ENCODE data around the gene RCOR2.

Gene RCOR2

DNA sequence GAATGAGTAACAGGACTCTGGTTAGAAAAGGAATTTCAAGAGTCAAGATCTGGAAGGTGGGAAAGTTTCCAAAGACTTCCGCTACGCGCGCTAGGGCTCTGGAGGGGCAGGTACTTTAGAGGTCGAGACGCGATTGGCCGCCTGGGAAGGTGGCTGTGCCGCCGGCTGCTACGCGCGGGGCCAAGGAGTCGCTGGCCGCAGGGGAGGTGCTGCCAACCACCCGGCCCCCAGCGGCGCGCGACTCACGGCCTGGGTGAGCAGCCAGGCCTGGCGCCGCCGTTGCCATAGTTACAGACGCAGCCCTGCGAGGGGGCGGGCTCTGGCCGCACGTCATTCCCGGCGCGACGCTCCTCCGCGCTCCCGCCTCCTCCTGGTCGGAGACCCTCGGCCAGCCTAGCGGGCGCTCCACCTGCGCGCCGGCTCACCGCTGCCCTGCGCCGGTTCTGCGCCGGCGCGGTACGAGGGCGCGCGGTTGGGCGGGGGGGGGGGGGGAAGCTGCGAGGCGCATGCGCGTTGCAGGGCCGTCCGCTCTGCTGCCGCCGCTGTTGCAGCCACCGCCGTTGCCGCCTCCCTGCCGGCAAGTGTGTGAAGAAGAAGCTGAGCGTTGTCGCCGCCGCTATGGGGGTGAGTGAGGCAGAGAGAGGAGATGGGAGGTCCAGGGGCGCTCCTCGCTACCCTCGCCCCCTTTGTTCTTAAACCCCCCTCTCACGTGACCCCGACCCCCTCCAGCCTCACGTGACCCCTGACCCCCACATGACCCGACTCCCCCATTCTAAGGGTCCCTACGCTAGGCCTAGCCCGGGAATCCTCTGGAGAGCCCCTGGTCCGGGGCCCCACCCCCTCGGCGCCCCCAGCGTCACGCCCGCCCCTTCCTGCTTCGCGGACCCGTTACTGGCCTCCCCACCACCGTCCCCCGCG lies 21.8 kb upstream of the RCOR2 start, which contains the start of gene NAA40:
Gene NAA40, plus strand, starts transcription at position 524 of the 918 bp plus-strand sequence. Its CDS starts 95 bp downstream, at position 619.
- Mint-ChIP-seq H3K4me3 (peak within 1 kb of the TSS; percentile 83 to 90), H3K36me3 (peaks cover 0 to 5% of the 10 kb centered on the region in 2 donors), H3K4me1 (peaks cover 15 to 46% of the 10 kb centered on the region in 2 donors), H3K9me3 (no peaks in the 10 kb centered on the region), H3K27ac (peak within 1 kb of the TSS; percentile 87), H3K27me3 (no peaks in the 10 kb centered on the region)
- peak; percentile 94 for ATAC-seq (replicated peaks)
- peak; percentile 94 for DNase-seq

DNA sequence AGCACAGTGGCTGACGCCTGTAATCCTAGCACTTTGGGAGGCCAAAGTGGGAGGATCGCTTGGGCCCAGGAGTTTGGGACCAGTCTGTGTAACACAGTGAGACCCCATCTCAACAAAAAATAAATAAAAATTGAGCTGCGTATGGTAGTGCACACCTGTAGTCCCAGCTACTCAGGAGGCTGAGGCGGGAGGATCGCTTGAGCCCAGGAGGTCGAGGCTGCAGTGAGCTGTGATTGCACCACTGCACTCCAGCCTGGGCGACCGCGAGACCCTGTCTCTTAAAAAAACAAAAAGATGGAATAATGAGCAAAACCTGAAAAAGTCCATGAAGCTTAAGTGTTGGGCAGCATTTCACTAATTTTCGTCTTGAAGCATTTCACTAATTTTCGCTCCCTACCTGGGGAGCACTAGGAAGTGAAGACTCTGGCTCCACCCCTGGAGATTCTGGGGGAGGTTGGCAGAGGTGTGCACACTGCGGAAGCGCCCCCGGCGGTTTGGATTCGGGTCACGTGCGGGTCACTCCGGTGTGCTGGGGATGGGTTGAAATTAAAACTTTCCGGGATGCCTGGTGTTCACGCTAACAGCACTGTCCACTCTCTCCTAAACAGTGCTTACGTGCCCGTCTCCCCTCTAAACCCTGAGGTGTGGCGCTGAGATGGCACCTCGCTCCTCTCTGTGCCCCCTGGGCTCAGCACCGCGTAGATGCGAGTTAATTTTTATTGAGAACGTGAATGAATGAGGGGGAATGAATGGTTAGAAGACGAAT lies 20.9 kb upstream of the RCOR2 start:
- Mint-ChIP-seq H3K27ac (peak overlapping the region; percentile 56), H3K27me3 (no peaks in the 10 kb centered on the region), H3K36me3 (peaks cover 0 to 5% of the 10 kb centered on the region in 2 donors), H3K4me3 (peak overlapping the region; percentile 83 to 90), H3K9me3 (no peaks in the 10 kb centered on the region), H3K4me1 (peaks cover 15 to 39% of the 10 kb centered on the region in 2 donors)
- ATAC-seq (replicated peaks) = peak; percentile 35 to 36
- DNase-seq = no peak

DNA sequence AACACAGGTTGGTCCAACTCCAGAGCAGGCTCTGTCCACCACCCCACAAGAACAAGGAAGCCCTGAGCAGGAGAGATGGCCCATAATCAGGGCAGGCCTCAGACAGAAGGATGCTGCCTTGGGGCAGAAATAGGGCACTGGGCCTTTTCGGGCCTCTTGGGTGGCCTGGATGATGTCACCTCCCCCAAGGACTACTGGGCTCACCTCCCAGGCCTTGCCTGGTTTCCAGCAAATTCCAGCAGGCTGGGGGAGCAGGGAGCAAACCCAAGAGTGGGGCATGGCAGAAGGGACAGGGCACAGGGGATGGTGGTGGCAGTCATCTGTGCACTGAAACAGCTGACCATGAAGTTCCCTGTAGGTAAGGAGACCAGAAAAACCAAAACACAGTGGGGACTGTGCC lies 16.5 kb upstream of the RCOR2 start:
- H3K36me3 Mint-ChIP-seq = no peaks in the 10 kb centered on the region
- ATAC-seq (replicated peaks) = no peak
- peaks cover 4 to 16% of the 10 kb centered on the region in 2 donors for H3K4me1 Mint-ChIP-seq
- H3K27ac Mint-ChIP-seq = no peak overlapping the region
- no peaks in the 10 kb centered on the region for H3K9me3 Mint-ChIP-seq
- no peak for DNase-seq
- peaks cover 2 to 10% of the 10 kb centered on the region in 2 donors for H3K27me3 Mint-ChIP-seq
- no peak overlapping the region for H3K4me3 Mint-ChIP-seq

GRCh38 chr11:63931876-63932275 lies 14.9 kb upstream of the RCOR2 start:
- no peak overlapping the region for H3K27ac Mint-ChIP-seq
- H3K36me3 Mint-ChIP-seq = no peaks in the 10 kb centered on the region
- DNase-seq = no peak
- ATAC-seq (replicated peaks) = no peak
- H3K4me1 Mint-ChIP-seq = peaks cover 2 to 4% of the 10 kb centered on the region in 2 donors
- H3K9me3 Mint-ChIP-seq = no peaks in the 10 kb centered on the region
- no peak overlapping the region for H3K4me3 Mint-ChIP-seq
- H3K27me3 Mint-ChIP-seq = peaks cover 8 to 10% of the 10 kb centered on the region in 2 donors

- Mint-ChIP-seq H3K27me3 (peaks cover 8 to 10% of the 10 kb centered on the region in 2 donors), H3K27ac (no peak overlapping the region), H3K9me3 (no peaks in the 10 kb centered on the region), H3K36me3 (no peaks in the 10 kb centered on the region), H3K4me3 (no peak overlapping the region), H3K4me1 (peaks cover 2 to 4% of the 10 kb centered on the region in 2 donors)
- no peak for DNase-seq
- ATAC-seq (replicated peaks) = no peak
These were observed 14.1 kb upstream of the RCOR2 start for GRCh38 chr11:63931045-63931444.

DNA sequence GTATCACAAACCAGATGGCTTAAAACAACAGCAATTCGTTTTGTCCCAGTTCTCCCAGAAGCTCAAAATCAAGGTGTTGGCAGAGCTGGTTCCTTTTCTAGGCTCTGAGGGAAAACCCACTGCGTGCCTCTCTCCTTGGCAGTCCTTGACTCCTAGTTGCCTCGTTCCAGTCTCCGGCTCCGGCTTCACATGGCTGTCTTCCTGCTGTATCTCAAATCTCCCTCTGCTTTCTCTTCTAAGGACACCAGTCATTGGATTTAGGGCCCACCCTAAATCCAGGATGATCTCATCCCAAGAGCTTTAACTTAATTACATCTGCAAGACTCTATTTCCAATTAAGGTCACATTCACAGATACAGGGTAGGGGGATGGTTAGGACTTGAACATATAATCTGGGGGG lies 12.7 kb upstream of the RCOR2 start:
- Mint-ChIP-seq H3K4me1 (peaks cover 2 to 4% of the 10 kb centered on the region in 2 donors), H3K27me3 (peaks cover 12 to 18% of the 10 kb centered on the region in 2 donors), H3K4me3 (no peak overlapping the region), H3K9me3 (no peaks in the 10 kb centered on the region), H3K27ac (no peak overlapping the region), H3K36me3 (no peaks in the 10 kb centered on the region)
- DNase-seq (no peak), ATAC-seq (replicated peaks) (no peak)

- Mint-ChIP-seq H3K4me3 (no peak overlapping the region), H3K27ac (no peak overlapping the region), H3K9me3 (no peaks in the 10 kb centered on the region)
These were observed 6.4 kb upstream of the RCOR2 start for GRCh38 chr11:63923319-63923718.

GRCh38 chr11:63922673-63923192 lies 5.8 kb upstream of the RCOR2 start:
- H3K9me3 Mint-ChIP-seq = no peaks in the 10 kb centered on the region
- no peak for DNase-seq
- peaks cover 4 to 21% of the 10 kb centered on the region in 2 donors for H3K4me1 Mint-ChIP-seq
- no peak for ATAC-seq (replicated peaks)
- H3K4me3 Mint-ChIP-seq = no peak overlapping the region
- no peak overlapping the region for H3K27ac Mint-ChIP-seq
- peaks cover 15 to 42% of the 10 kb centered on the region in 2 donors for H3K27me3 Mint-ChIP-seq
- H3K36me3 Mint-ChIP-seq = no peaks in the 10 kb centered on the region

More at GRCh38 chr11:63923319-63923718, 6.4 kb upstream of the RCOR2 start:
- H3K27me3 Mint-ChIP-seq = peaks cover 18 to 40% of the 10 kb centered on the region in 2 donors
- no peak for ATAC-seq (replicated peaks)
- no peaks in the 10 kb centered on the region for H3K36me3 Mint-ChIP-seq
- no peak for DNase-seq
- H3K4me1 Mint-ChIP-seq = peaks cover 4 to 18% of the 10 kb centered on the region in 2 donors

DNA sequence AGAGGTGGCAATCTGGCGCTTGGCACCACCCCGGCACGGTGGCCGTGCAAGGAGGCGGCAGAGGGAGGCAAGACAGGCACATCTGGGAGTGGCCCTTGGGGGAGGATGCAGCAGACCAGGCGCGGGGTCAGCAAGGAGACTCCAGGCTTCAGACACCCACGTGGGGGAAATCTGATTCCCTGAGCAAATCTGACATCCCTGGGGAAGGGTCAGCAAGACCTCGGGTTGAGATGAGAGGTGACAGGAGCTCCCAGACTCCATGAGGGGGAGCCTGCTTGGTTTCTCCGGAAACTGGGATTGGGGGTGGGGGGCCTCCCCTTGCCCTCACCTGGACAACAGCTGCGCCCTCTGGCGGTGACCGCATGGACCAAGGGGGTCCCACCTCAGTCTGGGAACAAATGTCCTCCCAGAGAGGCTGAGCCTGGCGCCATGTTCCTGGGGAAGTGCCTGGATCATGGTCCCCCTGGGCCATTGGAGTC lies 4.0 kb upstream of the RCOR2 start:
- Mint-ChIP-seq H3K27me3 (peaks cover 18 to 52% of the 10 kb centered on the region in 2 donors), H3K27ac (no peak overlapping the region), H3K4me3 (no peak overlapping the region), H3K36me3 (no peaks in the 10 kb centered on the region), H3K4me1 (peaks cover 10 to 31% of the 10 kb centered on the region in 2 donors), H3K9me3 (no peaks in the 10 kb centered on the region)
- ATAC-seq (replicated peaks) (no peak), DNase-seq (no peak)

DNA sequence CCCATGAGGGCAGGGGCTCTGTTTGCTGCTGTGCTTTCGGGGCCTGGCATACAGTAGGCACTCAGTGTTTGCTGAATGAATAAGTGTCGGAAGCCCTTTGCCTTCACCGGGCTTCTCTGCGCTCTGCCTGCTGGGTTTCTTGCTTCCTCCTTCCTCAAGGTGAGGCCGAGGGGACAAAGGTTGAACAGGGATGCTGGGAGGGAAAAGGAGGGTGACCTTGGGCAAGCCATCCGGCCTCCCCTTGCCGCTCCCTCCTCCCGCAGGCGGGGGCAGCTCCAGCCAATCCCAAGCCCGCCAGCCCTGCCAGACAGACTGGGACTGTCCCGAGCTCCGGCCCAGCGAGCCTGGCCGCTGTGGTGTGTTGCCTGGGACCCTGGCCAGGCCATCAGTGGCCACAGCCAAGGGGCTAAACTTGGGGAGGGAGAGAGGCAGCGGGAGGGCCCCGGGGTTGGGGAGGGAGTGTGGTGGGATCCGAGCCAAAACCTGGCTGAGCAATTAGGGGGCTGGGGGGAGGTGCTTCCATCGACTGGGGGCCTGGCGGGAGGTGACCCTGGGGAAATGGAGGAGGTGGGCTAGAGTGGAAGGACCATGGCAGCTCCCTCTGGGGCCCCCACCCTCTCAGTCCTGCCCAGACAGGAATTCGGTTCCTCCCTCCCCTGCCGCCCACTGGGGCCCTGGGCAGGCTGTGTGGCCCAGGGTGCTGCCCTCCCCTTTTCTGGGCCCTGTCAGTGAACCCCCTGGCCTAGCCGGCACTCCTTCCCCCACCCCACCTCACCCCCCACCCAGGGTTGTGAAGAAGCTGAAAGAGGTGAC lies 3.4 kb upstream of the RCOR2 start:
- Mint-ChIP-seq H3K36me3 (no peaks in the 10 kb centered on the region), H3K4me3 (peak overlapping the region in 1 of 2 donors; percentile 69), H3K27ac (no peak overlapping the region), H3K9me3 (no peaks in the 10 kb centered on the region), H3K27me3 (peaks cover 16 to 55% of the 10 kb centered on the region in 2 donors), H3K4me1 (peaks cover 10 to 35% of the 10 kb centered on the region in 2 donors)
- ATAC-seq (replicated peaks) (no peak), DNase-seq (no peak)

DNA sequence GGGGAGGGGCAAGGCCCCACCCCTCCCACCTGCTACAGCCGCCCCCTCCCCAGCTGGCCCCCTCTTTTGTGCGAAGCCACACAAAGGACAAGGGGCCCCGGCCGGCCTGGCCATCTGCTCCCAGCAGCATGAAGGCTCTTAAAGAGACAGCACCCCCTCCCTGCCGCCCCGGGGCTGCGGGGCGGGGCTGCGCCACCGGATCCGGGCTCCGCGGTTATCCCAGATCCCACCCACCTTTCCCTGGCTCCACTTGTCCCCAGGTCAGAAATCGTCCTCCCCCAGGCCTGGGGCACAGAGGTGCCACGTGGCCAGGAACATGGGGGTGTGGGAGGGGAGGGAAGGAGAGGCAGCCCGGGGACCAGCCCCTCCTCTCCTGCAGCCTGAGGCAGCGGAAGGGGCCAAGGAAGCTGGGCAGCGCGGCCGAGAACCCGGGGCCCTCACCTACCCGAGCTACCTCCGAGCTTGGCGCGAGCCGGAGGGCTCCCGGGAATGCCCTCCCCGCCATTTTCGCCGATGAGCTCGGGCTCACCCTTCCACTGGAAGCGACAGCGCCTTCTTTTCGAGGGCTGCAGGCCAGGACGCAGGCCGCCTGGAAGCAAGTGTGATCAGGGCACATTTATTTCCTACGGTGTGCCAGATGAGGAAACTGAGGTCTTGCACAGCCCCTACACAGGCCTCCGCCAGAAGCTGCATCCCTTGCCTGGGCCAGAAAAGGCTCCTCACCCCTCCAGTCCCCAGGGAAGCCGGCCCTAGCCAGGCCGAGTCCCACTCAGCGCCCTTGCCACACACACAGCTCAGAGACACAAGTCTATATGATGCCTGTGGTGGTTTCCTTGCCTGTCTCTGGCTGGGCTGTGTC lies 2.5 kb upstream of the RCOR2 start:
- ATAC-seq (replicated peaks) = no peak
- H3K27ac Mint-ChIP-seq = no peak overlapping the region
- peaks cover 20 to 57% of the 10 kb centered on the region in 2 donors for H3K27me3 Mint-ChIP-seq
- H3K36me3 Mint-ChIP-seq = no peaks in the 10 kb centered on the region
- H3K4me3 Mint-ChIP-seq = peak overlapping the region; percentile 39 to 69
- DNase-seq = no peak
- H3K9me3 Mint-ChIP-seq = no peaks in the 10 kb centered on the region
- H3K4me1 Mint-ChIP-seq = peaks cover 13 to 41% of the 10 kb centered on the region in 2 donors

GRCh38 chr11:63918507-63919191 lies 1.7 kb upstream of the RCOR2 start:
- peak overlapping the region; percentile 23 to 69 for H3K4me3 Mint-ChIP-seq

More at GRCh38 chr11:63918507-63919191, 1.7 kb upstream of the RCOR2 start:
- no peaks in the 10 kb centered on the region for H3K9me3 Mint-ChIP-seq
- no peaks in the 10 kb centered on the region for H3K36me3 Mint-ChIP-seq
- H3K27ac Mint-ChIP-seq = peak overlapping the region; percentile 2
- peaks cover 28 to 58% of the 10 kb centered on the region in 2 donors for H3K27me3 Mint-ChIP-seq
- DNase-seq (no peak), ATAC-seq (replicated peaks) (no peak)
- peaks cover 13 to 41% of the 10 kb centered on the region in 2 donors for H3K4me1 Mint-ChIP-seq
